ENCODE results near the gene RAVER1.

DNA sequence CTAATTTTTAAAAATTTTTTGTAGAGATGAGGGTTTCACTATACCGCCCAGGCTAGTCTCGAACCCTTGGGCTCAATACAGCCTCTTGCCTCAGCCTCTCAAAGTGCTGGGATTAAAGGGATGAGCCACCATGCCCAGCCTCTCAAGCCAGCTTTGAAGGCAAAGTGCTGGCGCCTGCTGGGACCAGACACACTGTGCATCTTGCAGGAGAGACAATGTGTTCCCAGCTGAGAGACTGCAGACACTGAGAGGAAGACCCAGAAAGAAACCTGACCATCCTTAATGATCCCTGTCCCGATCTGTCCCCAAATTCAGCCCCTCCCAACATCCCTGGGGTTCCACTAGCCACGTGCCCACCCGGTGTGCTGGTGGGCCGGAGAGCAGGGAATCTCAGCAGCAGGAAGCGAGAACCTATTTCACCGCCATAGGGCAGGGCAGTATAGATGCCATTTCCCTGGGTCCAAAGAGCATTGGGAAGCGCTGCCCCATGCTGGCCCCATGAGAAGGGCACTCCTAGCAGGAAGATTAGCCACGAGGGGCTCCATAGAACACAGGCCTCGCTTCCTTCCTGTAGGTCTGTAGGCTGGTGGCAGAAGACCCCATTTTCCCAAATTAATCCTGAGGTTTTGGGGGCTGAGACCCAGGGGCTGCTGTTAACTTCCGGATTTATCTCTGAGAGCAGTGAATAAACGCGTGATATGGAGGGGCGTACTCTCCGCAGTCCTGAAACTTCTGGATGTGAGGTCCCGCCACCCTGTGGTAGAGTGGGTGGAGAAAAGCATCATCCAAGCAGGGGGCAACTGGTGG is 968 bp downstream of the RAVER1 start:
- TF ChIP-seq EZH2phosphoT487 (IDR thresholded peaks at IDR 0.05; ENCODE audit: insufficient read depth, low read depth) (no peak), EZH2 (IDR thresholded peaks at IDR 0.05; ENCODE audit: insufficient read depth, poor library complexity, severe bottlenecking) (no peak)
